Glutamatergic neuron (in vitro differentiated cells): ENCODE measurements around the gene POLDIP2. TPM values are rescaled to one million over a fixed set of nuclear protein-coding genes. Genes with fewer than 3 reads are reported as not detected.

Experiments used
- DNase-seq: peaks from one replicate; pipeline ENCODE4 v3.0.0; 2022
- H3K27ac Mint-ChIP-seq: one replicate; pipeline ENCODE4 v1.8.0; 2020; ENCODE audit warnings: mild to moderate bottlenecking, mixed read lengths, inconsistent platforms; ENCODE audit not compliant: unreplicated experiment
- H3K27me3 Mint-ChIP-seq: one replicate; pipeline ENCODE4 v1.8.0; 2020; ENCODE audit warnings: mild to moderate bottlenecking, moderate library complexity, mixed read lengths, inconsistent platforms; ENCODE audit not compliant: unreplicated experiment
- H3K36me3 Mint-ChIP-seq: one replicate; pipeline ENCODE4 v1.8.0; 2020; ENCODE audit warnings: mild to moderate bottlenecking, mixed read lengths, inconsistent platforms; ENCODE audit not compliant: unreplicated experiment
- H3K4me1 Mint-ChIP-seq: one replicate; pipeline ENCODE4 v1.8.0; 2020; ENCODE audit warnings: mild to moderate bottlenecking, low read depth, mixed read lengths, inconsistent platforms; ENCODE audit not compliant: unreplicated experiment
- H3K4me3 Mint-ChIP-seq: one replicate; pipeline ENCODE4 v1.8.0; 2020; ENCODE audit warnings: mild to moderate bottlenecking, mixed read lengths, inconsistent platforms; ENCODE audit not compliant: unreplicated experiment
- H3K9me3 Mint-ChIP-seq: one replicate; pipeline ENCODE4 v1.8.0; 2020; ENCODE audit warnings: mild to moderate bottlenecking, moderate library complexity, mixed read lengths, inconsistent platforms; ENCODE audit not compliant: unreplicated experiment
- total RNA-seq: library from RNA; stranded (reverse); fragmentation: NEBNext Ultra II Directional; extraction: Animal tissue kit (Norgen Biotek cat#: 25700); gene quantifications from one replicate; pipeline ENCODE4 v1.2.1, GENCODE V29; 2021; ENCODE audit not compliant: unreplicated experiment
- TF ChIP-seq, protein P1 (sequence below): fragments of 200-600 bp; sonication (generic); IDR thresholded peaks from one replicate; pipeline ENCODE4 v1.5.0; 2021; ENCODE audit not compliant: partially characterized antibody, unreplicated experiment

POLDIP2 gene
- total RNA-seq, 1 donor from 2014 or later: 73.5 TPM

DNA sequence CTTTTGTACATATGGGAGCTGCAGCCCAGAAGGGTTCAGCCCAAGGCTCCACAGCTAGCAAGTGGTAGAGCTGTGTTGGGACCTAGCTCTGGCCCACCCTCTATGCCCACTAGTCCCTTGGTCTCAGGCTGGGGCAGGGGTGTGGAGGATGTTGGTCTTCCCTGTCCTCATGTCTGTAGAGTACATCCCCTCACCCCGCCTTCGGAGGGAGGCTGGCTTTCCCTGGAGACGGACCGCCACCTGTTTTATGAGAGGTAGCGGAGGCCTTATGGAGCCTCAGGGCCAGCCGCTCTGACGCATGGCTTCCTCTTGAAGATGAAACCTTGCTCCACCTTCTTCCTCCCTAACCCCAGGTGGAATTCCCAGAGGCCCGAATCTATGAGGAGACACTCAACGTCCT lies 13.3 kb downstream of the POLDIP2 start:
- peaks cover 1% of the 10 kb centered on the region for H3K27me3 Mint-ChIP-seq
- no peaks in the 10 kb centered on the region for H3K9me3 Mint-ChIP-seq
- H3K36me3 Mint-ChIP-seq: no peaks in the 10 kb centered on the region
- no peaks in the 10 kb centered on the region for H3K4me1 Mint-ChIP-seq
- TF ChIP-seq, protein P1, sequence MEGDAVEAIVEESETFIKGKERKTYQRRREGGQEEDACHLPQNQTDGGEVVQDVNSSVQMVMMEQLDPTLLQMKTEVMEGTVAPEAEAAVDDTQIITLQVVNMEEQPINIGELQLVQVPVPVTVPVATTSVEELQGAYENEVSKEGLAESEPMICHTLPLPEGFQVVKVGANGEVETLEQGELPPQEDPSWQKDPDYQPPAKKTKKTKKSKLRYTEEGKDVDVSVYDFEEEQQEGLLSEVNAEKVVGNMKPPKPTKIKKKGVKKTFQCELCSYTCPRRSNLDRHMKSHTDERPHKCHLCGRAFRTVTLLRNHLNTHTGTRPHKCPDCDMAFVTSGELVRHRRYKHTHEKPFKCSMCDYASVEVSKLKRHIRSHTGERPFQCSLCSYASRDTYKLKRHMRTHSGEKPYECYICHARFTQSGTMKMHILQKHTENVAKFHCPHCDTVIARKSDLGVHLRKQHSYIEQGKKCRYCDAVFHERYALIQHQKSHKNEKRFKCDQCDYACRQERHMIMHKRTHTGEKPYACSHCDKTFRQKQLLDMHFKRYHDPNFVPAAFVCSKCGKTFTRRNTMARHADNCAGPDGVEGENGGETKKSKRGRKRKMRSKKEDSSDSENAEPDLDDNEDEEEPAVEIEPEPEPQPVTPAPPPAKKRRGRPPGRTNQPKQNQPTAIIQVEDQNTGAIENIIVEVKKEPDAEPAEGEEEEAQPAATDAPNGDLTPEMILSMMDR: no peak
- no peak overlapping the region for H3K4me3 Mint-ChIP-seq
- DNase-seq: no peak
- H3K27ac Mint-ChIP-seq: no peak overlapping the region

DNA sequence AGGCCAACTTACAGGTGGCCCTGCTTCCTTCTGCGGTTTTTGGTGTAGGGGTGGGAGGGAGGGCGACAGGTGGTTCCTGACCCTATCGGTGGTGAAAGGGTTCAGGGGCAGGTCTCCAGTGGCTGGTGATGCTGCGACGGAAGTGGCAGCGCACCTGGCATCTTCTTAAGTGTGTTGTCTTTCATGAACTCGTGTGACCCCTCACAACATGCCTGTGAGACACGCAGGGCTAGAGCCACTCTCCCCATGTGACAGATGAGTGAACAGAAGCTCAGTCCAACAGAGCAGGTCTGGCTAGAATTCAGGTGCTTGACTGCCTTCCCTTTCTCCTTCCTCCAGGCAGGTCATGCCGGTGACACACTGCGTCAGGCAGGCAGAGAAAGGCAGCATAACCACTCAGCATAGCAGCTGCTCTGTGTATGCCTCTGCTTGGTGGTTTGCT lies 13.8 kb downstream of the POLDIP2 start:
- Mint-ChIP-seq H3K4me3 (no peak overlapping the region), H3K36me3 (no peaks in the 10 kb centered on the region), H3K4me1 (no peaks in the 10 kb centered on the region), H3K9me3 (no peaks in the 10 kb centered on the region), H3K27ac (no peak overlapping the region), H3K27me3 (peaks cover 1% of the 10 kb centered on the region)
- TF ChIP-seq, protein P1: no peak
- DNase-seq: no peak

DNA sequence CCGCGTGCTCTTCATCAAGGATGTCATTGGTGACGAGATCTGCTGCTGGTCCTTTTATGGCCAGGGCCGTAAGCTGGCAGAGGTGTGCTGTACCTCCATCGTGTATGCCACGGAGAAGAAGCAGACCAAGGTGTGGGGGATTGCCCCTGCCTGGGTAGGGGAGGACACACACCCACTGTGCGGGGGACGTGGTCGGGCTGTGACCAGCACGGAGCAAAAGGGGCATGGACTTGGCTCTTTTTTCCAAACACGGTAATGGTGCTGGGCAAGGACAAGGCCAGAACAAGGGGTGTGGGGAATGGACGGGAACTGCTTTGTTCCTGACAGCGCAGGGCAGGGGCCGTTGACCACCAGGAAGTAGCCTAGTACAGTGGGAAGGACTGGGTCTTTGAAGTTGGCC lies 15.0 kb downstream of the POLDIP2 start:
- Mint-ChIP-seq H3K36me3 (no peaks in the 10 kb centered on the region), H3K4me3 (no peak overlapping the region), H3K27me3 (no peaks in the 10 kb centered on the region), H3K27ac (no peak overlapping the region), H3K9me3 (no peaks in the 10 kb centered on the region), H3K4me1 (no peaks in the 10 kb centered on the region)
- no peak for DNase-seq
- TF ChIP-seq, protein P1: no peak

DNA sequence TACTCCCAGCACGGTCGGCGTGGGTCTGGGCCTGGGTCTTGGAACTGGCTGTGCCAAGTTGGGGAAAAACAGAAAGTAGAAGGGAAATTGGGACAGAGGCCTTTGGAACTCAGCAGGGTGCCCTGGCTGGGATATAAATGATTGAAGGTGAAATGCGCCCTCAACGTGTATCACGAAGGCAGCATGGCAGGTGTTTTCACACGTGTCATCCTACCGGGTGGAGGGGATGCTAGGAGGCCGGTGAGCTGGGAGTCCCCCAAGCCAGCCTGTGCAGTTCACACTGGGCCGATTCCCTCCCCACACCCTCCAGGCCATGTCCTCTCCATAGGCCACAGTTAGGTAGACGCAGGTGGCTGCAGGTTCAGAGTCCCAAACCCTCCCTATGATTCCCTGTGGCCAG lies 15.8 kb downstream of the POLDIP2 start:
- Mint-ChIP-seq H3K9me3 (peaks cover 5% of the 10 kb centered on the region), H3K27me3 (no peaks in the 10 kb centered on the region), H3K36me3 (no peaks in the 10 kb centered on the region), H3K4me1 (peaks cover 5% of the 10 kb centered on the region), H3K4me3 (no peak overlapping the region), H3K27ac (no peak overlapping the region)
- TF ChIP-seq, protein P1: no peak
- no peak for DNase-seq

DNA sequence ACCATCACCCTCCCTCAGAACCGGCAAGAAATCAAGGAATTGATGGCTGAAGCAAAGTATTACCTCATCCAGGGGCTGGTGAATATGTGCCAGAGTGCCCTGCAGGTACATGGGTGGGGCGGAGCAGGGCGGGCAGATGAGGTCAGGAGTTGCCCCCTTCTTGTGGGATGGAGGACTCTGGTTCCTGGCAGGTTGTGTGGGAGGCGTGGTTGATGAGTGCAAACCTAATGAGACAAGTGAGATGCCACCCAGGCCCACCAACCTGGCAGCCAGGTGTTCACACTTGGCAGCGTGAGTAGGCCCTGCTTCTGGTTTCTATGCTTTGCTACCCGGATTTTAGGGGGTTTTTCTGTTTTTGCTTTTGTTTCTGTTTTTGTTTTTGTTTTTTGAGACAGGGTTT lies 17.0 kb downstream of the POLDIP2 start:
- H3K4me1 Mint-ChIP-seq: peaks cover 5% of the 10 kb centered on the region
- H3K9me3 Mint-ChIP-seq: peaks cover 10% of the 10 kb centered on the region
- no peak overlapping the region for H3K4me3 Mint-ChIP-seq
- H3K27me3 Mint-ChIP-seq: peaks cover 5% of the 10 kb centered on the region
- no peak for DNase-seq
- no peaks in the 10 kb centered on the region for H3K36me3 Mint-ChIP-seq
- TF ChIP-seq, protein P1: no peak
- no peak overlapping the region for H3K27ac Mint-ChIP-seq
